NT2/D1 (cell line): ENCODE data around the gene CRTC1.

Experiments
- SUZ12 ChIP-seq: IDR thresholded peaks from 2 replicates; pipeline ENCODE4 v1.6.1; 2011; ENCODE audit not compliant: insufficient read length, insufficient read depth; ENCODE audit errors: extremely low read depth
- ZNF274 ChIP-seq: IDR thresholded peaks from 2 replicates; pipeline ENCODE4 v1.6.1; 2011; ENCODE audit warnings: mild to moderate bottlenecking, low read depth, low read length

- TF ChIP-seq SUZ12 (no peak), ZNF274 (no peak)
Observed at GRCh38 chr19:18726846-18727245, 43.4 kb downstream of the CRTC1 start.
